Keratinocyte (primary cell): ENCODE data around the gene POLK.

Experiments
- CTCF ChIP-seq, 3 experiments: IDR thresholded peaks in 1 of 3; conservative IDR thresholded peaks in 1 of 3; optimal IDR thresholded peaks in 1 of 3; 2 replicates in 2 of 3; 3 replicates in 1 of 3; pipeline versions ENCODE3 to v1.5.1; 2011; ENCODE audit warnings: low read length in 3 of 3, mild to moderate bottlenecking in 3 of 3, moderate library complexity in 2 of 3, control low read depth in 1 of 3, inconsistent platforms in 1 of 3; ENCODE audit not compliant: insufficient read depth in 2 of 3; ENCODE audit errors: extremely low read depth in 1 of 3
- EZH2 ChIP-seq: IDR thresholded peaks from one replicate; pipeline ENCODE4 v1.6.1; 2012; ENCODE audit warnings: inconsistent platforms, mild to moderate bottlenecking, low read length, moderate library complexity

GRCh38 chr5:75498208-75498777, 13.4 kb upstream of the POLK start:
- TF ChIP-seq CTCF (optimal IDR thresholded peaks at IDR 0.05 in 1 of 3, IDR thresholded peaks at IDR 0.05 in 1 of 3, conservative IDR thresholded peaks at IDR 0.05 in 1 of 3; ENCODE audit: extremely low read depth in 1 of 3, insufficient read depth in 2 of 3, low read length in 3 of 3), result no peak
- no peak for TF ChIP-seq EZH2
